GM12864 (cell line): ENCODE measurements around the gene AGA.

Experiments used
- DNase-seq: peaks from one replicate; pipeline ENCODE4 v3.0.0-alpha.2; 2011; ENCODE audit warnings: low read depth
- H3K4me3 ChIP-seq: 2 replicates; pipeline ENCODE4 v1.5.1; 2011; ENCODE audit warnings: mild to moderate bottlenecking, low read depth, low read length, control low read depth
- TF ChIP-seq, protein P1 (sequence below): IDR thresholded peaks from 2 replicates; pipeline ENCODE4 v1.5.1; 2011; ENCODE audit warnings: low read depth, mild to moderate bottlenecking, moderate library complexity, low read length, control low read depth, inconsistent platforms; ENCODE audit errors: missing control alignments

Gene AGA

DNA sequence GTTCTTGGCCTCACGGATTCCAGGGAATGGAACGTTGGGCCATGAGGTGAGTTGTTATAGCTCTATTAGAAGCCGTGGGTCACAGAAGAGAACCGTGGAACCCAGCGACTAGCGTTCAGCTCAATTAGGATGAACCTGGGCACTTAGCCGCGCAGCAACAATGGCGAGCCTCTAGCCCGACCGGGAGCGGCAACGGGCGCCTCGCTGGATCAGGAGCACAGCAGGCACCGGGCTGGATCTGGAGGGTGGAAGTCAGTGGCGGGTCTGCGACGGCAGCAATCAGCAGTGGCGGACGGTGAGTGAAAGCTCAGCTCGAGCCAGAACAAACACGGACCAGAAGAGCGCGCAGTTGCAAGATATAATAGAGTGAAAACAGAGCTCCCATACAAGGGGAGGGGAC, 34.2 kb downstream of the AGA start:
- no peak for DNase-seq
- H3K4me3 ChIP-seq = no peak overlapping the region

DNA sequence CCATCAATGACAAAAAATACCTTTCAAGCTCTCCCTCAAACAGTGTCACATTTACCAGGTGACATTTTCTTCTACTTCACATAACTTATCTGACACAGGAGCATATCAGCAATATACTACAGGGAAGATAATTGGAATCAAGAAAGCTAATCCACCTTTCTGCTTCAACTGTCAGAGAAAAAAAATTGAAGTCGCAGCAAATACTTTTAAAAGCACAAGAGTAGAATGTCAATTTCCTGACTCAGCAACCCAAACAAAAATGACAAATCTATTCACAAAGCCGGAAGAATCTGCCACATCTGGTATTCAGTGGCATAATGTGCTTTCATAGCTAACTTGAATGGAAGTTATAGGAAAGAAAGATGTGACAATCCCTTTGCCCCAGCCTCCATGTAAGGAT, 36.7 kb downstream of the AGA start:
- TF ChIP-seq, protein P1, sequence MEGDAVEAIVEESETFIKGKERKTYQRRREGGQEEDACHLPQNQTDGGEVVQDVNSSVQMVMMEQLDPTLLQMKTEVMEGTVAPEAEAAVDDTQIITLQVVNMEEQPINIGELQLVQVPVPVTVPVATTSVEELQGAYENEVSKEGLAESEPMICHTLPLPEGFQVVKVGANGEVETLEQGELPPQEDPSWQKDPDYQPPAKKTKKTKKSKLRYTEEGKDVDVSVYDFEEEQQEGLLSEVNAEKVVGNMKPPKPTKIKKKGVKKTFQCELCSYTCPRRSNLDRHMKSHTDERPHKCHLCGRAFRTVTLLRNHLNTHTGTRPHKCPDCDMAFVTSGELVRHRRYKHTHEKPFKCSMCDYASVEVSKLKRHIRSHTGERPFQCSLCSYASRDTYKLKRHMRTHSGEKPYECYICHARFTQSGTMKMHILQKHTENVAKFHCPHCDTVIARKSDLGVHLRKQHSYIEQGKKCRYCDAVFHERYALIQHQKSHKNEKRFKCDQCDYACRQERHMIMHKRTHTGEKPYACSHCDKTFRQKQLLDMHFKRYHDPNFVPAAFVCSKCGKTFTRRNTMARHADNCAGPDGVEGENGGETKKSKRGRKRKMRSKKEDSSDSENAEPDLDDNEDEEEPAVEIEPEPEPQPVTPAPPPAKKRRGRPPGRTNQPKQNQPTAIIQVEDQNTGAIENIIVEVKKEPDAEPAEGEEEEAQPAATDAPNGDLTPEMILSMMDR = no peak
- DNase-seq = no peak
- no peak overlapping the region for H3K4me3 ChIP-seq

More for the DNA sequence above, 34.2 kb downstream of the AGA start:
- TF ChIP-seq, protein P1 = no peak

- TF ChIP-seq, protein P1 = no peak
- DNase-seq = no peak
- no peak overlapping the region for H3K4me3 ChIP-seq
Measured at GRCh38 chr4:177404986-177405385, 37.3 kb downstream of the AGA start.

- TF ChIP-seq, protein P1 = no peak
- DNase-seq = no peak
- no peak overlapping the region for H3K4me3 ChIP-seq
Measured at GRCh38 chr4:177404342-177404741, 37.9 kb downstream of the AGA start.

- no peak overlapping the region for H3K4me3 ChIP-seq
- TF ChIP-seq, protein P1 = no peak
- no peak for DNase-seq
Measured at GRCh38 chr4:177403746-177404145, 38.5 kb downstream of the AGA start.

DNA sequence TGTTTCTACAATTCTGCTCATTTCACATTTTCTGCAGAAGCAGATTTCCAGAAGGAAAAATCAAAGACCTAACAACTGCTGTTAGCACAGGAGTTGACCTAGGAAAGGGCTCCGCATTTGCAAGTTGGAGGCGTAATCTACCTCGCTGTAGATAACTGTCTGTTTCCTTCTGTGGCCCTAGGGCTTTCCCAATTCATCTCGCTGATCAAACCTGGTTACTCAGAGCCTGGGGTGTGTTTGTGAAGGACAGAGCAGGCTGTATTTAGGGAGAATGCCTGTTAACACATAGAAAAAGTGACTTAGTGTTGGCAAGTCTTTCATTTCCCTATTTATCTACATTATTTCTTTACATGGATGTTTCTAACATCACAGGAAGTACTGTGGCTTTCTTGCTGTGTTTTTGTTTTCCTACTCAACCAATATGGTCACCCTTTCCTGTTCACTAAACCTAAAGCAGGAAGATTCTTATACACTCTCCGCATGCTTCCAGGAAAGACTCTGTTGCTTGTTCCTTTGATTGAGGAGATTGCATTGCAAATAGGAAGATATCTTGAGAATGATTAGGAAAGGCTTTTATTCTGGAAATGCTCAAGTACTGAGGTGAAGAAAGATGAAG, 40.5 kb downstream of the AGA start:
- H3K4me3 ChIP-seq = no peak overlapping the region
- TF ChIP-seq, protein P1 = no peak
- no peak for DNase-seq

DNA sequence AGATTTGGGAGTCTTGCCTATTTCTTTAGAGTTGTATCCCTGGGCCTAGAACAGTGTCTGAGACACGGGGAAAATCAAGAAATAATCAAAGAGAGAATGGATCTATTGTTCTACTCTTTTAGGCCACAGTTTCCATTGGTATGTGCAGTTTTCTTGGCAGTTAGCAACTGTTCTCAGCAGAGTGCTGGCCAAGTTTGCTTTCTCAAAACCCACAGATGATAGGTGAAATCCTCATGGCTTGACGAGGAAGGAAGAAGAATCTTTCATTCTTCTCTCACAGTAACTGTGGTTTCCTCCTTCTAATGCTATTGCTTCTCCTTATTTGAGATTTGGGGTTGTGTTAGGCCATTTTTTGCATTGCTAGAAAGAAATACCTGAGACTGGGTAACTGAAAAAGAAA, 42.2 kb downstream of the AGA start:
- TF ChIP-seq, protein P1 = no peak
- no peak for DNase-seq
- no peak overlapping the region for H3K4me3 ChIP-seq
